Keratinocyte (primary cell): ENCODE results near the gene CDHR4. TPM values are rescaled to one million over a fixed set of nuclear protein-coding genes. Genes with fewer than 3 reads are reported as not detected.
"Not testable (repeated sequence)": the region's sequence is repeated elsewhere in the genome, so short reads cannot be mapped to it uniquely, and the experiment has no call there.

Source experiments
- DNase-seq: peaks from one replicate; pipeline ENCODE4 v3.0.0-alpha.2; 2011; ENCODE audit warnings: low read depth, missing footprints, low spot score
- FAIRE-seq: peaks from 2 replicates; lab custom pipeline; 2011; peaks lifted over from hg19 to GRCh38; lab: Jason Lieb, UNC
- H2AFZ ChIP-seq: 2 replicates; pipeline ENCODE4 v1.6.0; 2012; ENCODE audit warnings: low read length, control low read depth, inconsistent platforms; ENCODE audit not compliant: control insufficient read depth
- H3K27ac ChIP-seq: 2 replicates; pipeline ENCODE4 v1.5.1; 2011; ENCODE audit warnings: low read length; ENCODE audit not compliant: control insufficient read depth, insufficient read depth
- H3K27me3 ChIP-seq: 3 replicates; pipeline ENCODE4 v1.6.0; 2011; ENCODE audit warnings: low read length; ENCODE audit not compliant: control insufficient read depth, insufficient read depth; ENCODE audit errors: extremely low read depth
- H3K36me3 ChIP-seq, 2 experiments: 2 replicates in 1 of 2; 3 replicates in 1 of 2; pipeline ENCODE4 v1.5.1; 2011; ENCODE audit warnings: low read length in 2 of 2, mild to moderate bottlenecking in 1 of 2; ENCODE audit not compliant: control insufficient read depth in 2 of 2, insufficient read depth in 2 of 2; ENCODE audit errors: extremely low read depth in 1 of 2
- H3K4me1 ChIP-seq: 3 replicates; pipeline ENCODE4 v1.5.1; 2011; ENCODE audit warnings: low read length; ENCODE audit not compliant: control insufficient read depth, insufficient read depth; ENCODE audit errors: extremely low read depth
- H3K4me2 ChIP-seq: 3 replicates; pipeline ENCODE4 v1.6.0; 2011; ENCODE audit warnings: low read depth, low read length; ENCODE audit not compliant: control insufficient read depth, insufficient read depth; ENCODE audit errors: extremely low read depth
- H3K4me3 ChIP-seq, 3 experiments: fragments of 200-600 bp in 1 of 3; sonication (generic) in 1 of 3; 2 replicates in 2 of 3; 3 replicates in 1 of 3; pipeline ENCODE4 v1.5.1; 2011 to 2016; ENCODE audit warnings: low read length in 3 of 3, mild to moderate bottlenecking in 3 of 3, control low read depth in 2 of 3, inconsistent platforms in 1 of 3, low read depth in 1 of 3, mixed read lengths in 1 of 3, mixed run types in 1 of 3, moderate library complexity in 1 of 3; ENCODE audit not compliant: control insufficient read depth in 2 of 3, insufficient read depth in 2 of 3; ENCODE audit errors: extremely low read depth in 1 of 3
- H3K79me2 ChIP-seq: 2 replicates; pipeline ENCODE4 v1.6.0; 2012; ENCODE audit warnings: low read length; ENCODE audit not compliant: control insufficient read depth, insufficient read depth
- H3K9ac ChIP-seq: 3 replicates; pipeline ENCODE4 v1.6.0; 2011; ENCODE audit warnings: low read length; ENCODE audit not compliant: control insufficient read depth, insufficient read depth; ENCODE audit errors: extremely low read depth
- H3K9me1 ChIP-seq: 3 replicates; pipeline ENCODE4 v1.6.0; 2011; ENCODE audit warnings: low read length; ENCODE audit not compliant: control insufficient read depth, insufficient read depth; ENCODE audit errors: extremely low read depth
- H3K9me3 ChIP-seq: 2 replicates; pipeline ENCODE4 v1.5.1; 2012; ENCODE audit warnings: low read depth, low read length; ENCODE audit not compliant: control insufficient read depth
- H4K20me1 ChIP-seq: 3 replicates; pipeline ENCODE4 v1.6.0; 2011; ENCODE audit warnings: low read length; ENCODE audit not compliant: control insufficient read depth, insufficient read depth; ENCODE audit errors: extremely low read depth
- CTCF ChIP-seq, 3 experiments: IDR thresholded peaks in 1 of 3; conservative IDR thresholded peaks in 1 of 3; optimal IDR thresholded peaks in 1 of 3; 2 replicates in 2 of 3; 3 replicates in 1 of 3; pipeline versions ENCODE3 to v1.5.1; 2011; ENCODE audit warnings: low read length in 3 of 3, mild to moderate bottlenecking in 3 of 3, moderate library complexity in 2 of 3, control low read depth in 1 of 3, inconsistent platforms in 1 of 3; ENCODE audit not compliant: insufficient read depth in 2 of 3; ENCODE audit errors: extremely low read depth in 1 of 3
- EZH2 ChIP-seq: IDR thresholded peaks from one replicate; pipeline ENCODE4 v1.6.1; 2012; ENCODE audit warnings: inconsistent platforms, mild to moderate bottlenecking, low read length, moderate library complexity
- dilution Hi-C: fragments of 300-500 bp; cut with MboI; formaldehyde crosslinking; loops from one replicate; pipeline ENCODE4 v1.7.0; 2020; ENCODE audit warnings: low sequenced_read_pairs; ENCODE audit not compliant: extremely low pct_ligation_motif_present
- polyA plus RNA-seq, 5 experiments: library from polyadenylated mRNA; depleted of rRNA in 3 of 5; stranded (reverse) in 3 of 5; stranded (forward) in 1 of 5; unstranded in 1 of 5; fragments of >200 nt; gene quantifications; 1 replicate in 1 of 5; 2 replicates in 3 of 5; 3 replicates in 1 of 5; pipeline versions ENCODE4 v1.2.1 to v1.2.3, GENCODE V29; 2011 to 2012; ENCODE audit warnings: missing spikeins in 2 of 5, low read depth in 1 of 5, low replicate concordance in 1 of 5

Gene CDHR4
- polyA plus RNA-seq, 1 donor (not counting 4 experiments of a cell fraction or from before 2014, with no cell fraction given) = not detected

DNA sequence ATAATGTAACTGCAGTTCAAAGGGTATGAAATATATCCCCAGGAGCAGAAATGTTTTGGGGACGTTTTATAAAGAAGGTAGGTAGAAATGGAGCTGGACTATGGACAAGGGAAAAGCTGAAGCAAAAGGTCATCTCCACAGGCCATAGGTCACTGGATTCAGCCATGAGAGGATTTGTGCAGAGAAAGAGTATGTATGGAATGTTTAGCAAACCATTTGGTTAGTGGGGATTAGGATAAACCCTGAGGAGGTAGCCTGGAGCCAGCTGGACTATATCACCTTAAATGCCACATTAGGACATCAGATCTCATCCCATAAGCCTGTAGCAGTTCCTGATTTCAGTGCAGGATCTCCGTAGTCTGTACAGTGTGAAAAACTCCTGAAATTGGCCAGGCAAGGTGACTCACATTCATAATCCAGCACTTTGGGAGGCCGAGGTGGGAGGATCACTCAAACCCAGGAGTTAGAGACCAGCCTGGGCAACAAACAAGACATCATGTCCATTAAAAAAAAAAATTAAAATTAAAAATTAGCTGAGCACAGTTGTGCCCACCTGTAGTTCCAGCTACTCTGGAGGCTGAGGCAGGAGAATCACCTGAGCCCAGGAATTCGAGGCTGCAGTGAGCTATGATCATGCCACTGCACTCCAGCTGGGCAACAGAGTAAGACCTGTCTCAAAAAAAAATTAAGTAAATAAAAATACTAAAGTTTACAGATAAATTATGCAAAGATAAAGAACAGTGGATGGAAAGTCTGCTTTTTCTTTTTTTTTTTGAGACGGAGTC, 18.1 kb downstream of the CDHR4 start:
- H3K4me1 ChIP-seq = peaks cover 4% of the 10 kb centered on the region
- dilution Hi-C loops = no loop called here
- no peak for DNase-seq

GRCh38 chr3:49780975-49781365, 18.7 kb downstream of the CDHR4 start:
- H3K27ac ChIP-seq, DNase-seq, dilution Hi-C loops, H2AFZ ChIP-seq, H3K9me3 ChIP-seq, FAIRE-seq, H3K9ac ChIP-seq, H3K4me1 ChIP-seq, H4K20me1 ChIP-seq, H3K4me3 ChIP-seq, H3K27me3 ChIP-seq, H3K9me1 ChIP-seq, H3K4me2 ChIP-seq: not testable (repeated sequence)
- peaks cover 8 to 12% of the 10 kb centered on the region in 2 experiments for H3K36me3 ChIP-seq
- peaks cover 77% of the 10 kb centered on the region for H3K79me2 ChIP-seq

More for the DNA sequence above, 18.1 kb downstream of the CDHR4 start:
- no peak for FAIRE-seq
- Histone ChIP-seq H2AFZ (no peak overlapping the region), H3K79me2 (peaks cover 74% of the 10 kb centered on the region), H3K4me3 (no peak overlapping the region), H3K36me3 (peaks cover 8 to 12% of the 10 kb centered on the region in 2 experiments), H3K9me1 (no peaks in the 10 kb centered on the region), H3K9ac (no peak overlapping the region), H4K20me1 (no peaks in the 10 kb centered on the region), H3K27me3 (no peaks in the 10 kb centered on the region), H3K9me3 (no peaks in the 10 kb centered on the region), H3K4me2 (no peak overlapping the region), H3K27ac (no peak overlapping the region)
- TF ChIP-seq EZH2 (no peak), CTCF (optimal IDR thresholded peaks at IDR 0.05 in 1 of 3, IDR thresholded peaks at IDR 0.05 in 1 of 3, conservative IDR thresholded peaks at IDR 0.05 in 1 of 3; ENCODE audit: extremely low read depth in 1 of 3, insufficient read depth in 2 of 3, low read length in 3 of 3) (no peak)
